ENCODE data around the gene CCNYL1.
A peak's percentile ranks its signal among the peaks of the same experiment; 100 is the strongest.

DNA sequence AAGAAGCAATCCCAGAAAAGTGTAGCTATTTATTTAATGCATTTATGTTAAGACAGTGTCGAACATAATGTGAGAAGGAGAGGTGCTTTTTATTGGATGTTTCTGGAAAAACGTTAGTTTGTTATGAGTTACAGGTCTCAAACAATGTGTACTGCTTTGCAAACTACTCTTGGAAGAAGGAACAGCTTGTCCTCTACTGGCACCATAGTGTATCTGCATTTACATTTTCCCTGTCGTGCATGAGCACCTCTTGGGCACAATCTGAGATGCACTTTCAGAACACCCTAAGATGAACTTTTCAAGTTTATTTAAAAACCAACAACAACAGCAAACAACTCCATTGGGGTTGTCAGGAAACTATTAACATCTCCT is 22.8 kb downstream of the CCNYL1 start:
- TF ChIP-seq, protein P1, sequence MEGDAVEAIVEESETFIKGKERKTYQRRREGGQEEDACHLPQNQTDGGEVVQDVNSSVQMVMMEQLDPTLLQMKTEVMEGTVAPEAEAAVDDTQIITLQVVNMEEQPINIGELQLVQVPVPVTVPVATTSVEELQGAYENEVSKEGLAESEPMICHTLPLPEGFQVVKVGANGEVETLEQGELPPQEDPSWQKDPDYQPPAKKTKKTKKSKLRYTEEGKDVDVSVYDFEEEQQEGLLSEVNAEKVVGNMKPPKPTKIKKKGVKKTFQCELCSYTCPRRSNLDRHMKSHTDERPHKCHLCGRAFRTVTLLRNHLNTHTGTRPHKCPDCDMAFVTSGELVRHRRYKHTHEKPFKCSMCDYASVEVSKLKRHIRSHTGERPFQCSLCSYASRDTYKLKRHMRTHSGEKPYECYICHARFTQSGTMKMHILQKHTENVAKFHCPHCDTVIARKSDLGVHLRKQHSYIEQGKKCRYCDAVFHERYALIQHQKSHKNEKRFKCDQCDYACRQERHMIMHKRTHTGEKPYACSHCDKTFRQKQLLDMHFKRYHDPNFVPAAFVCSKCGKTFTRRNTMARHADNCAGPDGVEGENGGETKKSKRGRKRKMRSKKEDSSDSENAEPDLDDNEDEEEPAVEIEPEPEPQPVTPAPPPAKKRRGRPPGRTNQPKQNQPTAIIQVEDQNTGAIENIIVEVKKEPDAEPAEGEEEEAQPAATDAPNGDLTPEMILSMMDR (IDR thresholded peaks at IDR 0.05): peak; percentile 57
- TF ChIP-seq ZFX (IDR thresholded peaks at IDR 0.05; ENCODE audit: borderline replicate concordance): no peak

All from 22Rv1 (cell line).